HEK293T (cell line): ENCODE data around the gene KCNK3.
"Not testable (repeated sequence)": the region's sequence is repeated elsewhere in the genome, so short reads cannot be mapped to it uniquely, and the experiment has no call there.

Experiments
- CTCF ChIA-PET: fragments of 350-600 bp; formaldehyde crosslinking; extraction: SDS; loops from one replicate; lab custom pipeline; 2021; ENCODE audit warnings: antibody characterized with exemption, inconsistent platforms; lab: Yijun Ruan, JAX
- POLR2A ChIA-PET: fragments of 350-600 bp; formaldehyde crosslinking; extraction: SDS; loops from one replicate; lab custom pipeline; 2020; ENCODE audit warnings: antibody characterized with exemption, inconsistent platforms; lab: Yijun Ruan, JAX
- DNase-seq: peaks from one replicate; pipeline ENCODE4 v3.0.0; 2012; ENCODE audit warnings: mixed read lengths; ENCODE audit errors: extremely low spot score
- ARNT ChIP-seq: fragments of 450-650 bp; IDR thresholded peaks from 2 replicates; pipeline ENCODE4 v1.6.1; 2017; ENCODE audit warnings: mild to moderate bottlenecking
- BHLHE40 ChIP-seq: fragments of 450-650 bp; IDR thresholded peaks from 2 replicates; pipeline ENCODE4 v1.6.1; 2016; ENCODE audit warnings: mild to moderate bottlenecking, moderate library complexity, borderline replicate concordance
- CTBP1 ChIP-seq: fragments of 450-650 bp; IDR thresholded peaks from 2 replicates; pipeline ENCODE4 v1.6.1; 2016; ENCODE audit warnings: borderline replicate concordance
- ELF4 ChIP-seq: fragments of 450-650 bp; IDR thresholded peaks from 2 replicates; pipeline ENCODE4 v1.6.1; 2017; ENCODE audit warnings: antibody characterized with exemption
- FOXA1 ChIP-seq: fragments of 450-650 bp; IDR thresholded peaks from 2 replicates; pipeline ENCODE4 v1.6.1; 2016; ENCODE audit warnings: mild to moderate bottlenecking
- FOXK2 ChIP-seq: fragments of 450-650 bp; IDR thresholded peaks from 2 replicates; pipeline ENCODE4 v1.6.1; 2016; ENCODE audit warnings: mild to moderate bottlenecking
- FOXM1 ChIP-seq: fragments of 450-650 bp; IDR thresholded peaks from 2 replicates; pipeline ENCODE4 v1.6.1; 2017; ENCODE audit warnings: mild to moderate bottlenecking, borderline replicate concordance
- HDGF ChIP-seq: fragments of 450-650 bp; IDR thresholded peaks from 2 replicates; pipeline ENCODE4 v1.6.1; 2017; ENCODE audit warnings: antibody characterized with exemption, borderline replicate concordance
- L3MBTL2 ChIP-seq: fragments of 450-650 bp; conservative IDR thresholded peaks from 2 replicates; pipeline ENCODE4 v1.6.1; 2016; ENCODE audit warnings: mild to moderate bottlenecking
- LEF1 ChIP-seq: fragments of 450-650 bp; IDR thresholded peaks from 2 replicates; pipeline ENCODE4 v1.6.1; 2017; ENCODE audit warnings: mild to moderate bottlenecking, borderline replicate concordance
- NFRKB ChIP-seq: fragments of 450-650 bp; IDR thresholded peaks from 2 replicates; pipeline ENCODE4 v1.6.1; 2016; ENCODE audit warnings: mild to moderate bottlenecking, moderate library complexity
- SP1 ChIP-seq: fragments of 450-650 bp; IDR thresholded peaks from 2 replicates; pipeline ENCODE4 v1.6.1; 2017
- SUZ12 ChIP-seq: fragments of 450-650 bp; IDR thresholded peaks from 2 replicates; pipeline ENCODE4 v1.6.1; 2016; ENCODE audit warnings: mild to moderate bottlenecking
- TARDBP ChIP-seq: fragments of 450-650 bp; IDR thresholded peaks from 2 replicates; pipeline ENCODE4 v1.6.1; 2016
- ZNF384 ChIP-seq: fragments of 450-650 bp; IDR thresholded peaks from 2 replicates; pipeline ENCODE4 v1.6.1; 2016
- TF ChIP-seq, protein P1 (sequence below): fragments of 450-650 bp; IDR thresholded peaks from 2 replicates; pipeline ENCODE4 v1.6.1; 2016

KCNK3 gene

DNA sequence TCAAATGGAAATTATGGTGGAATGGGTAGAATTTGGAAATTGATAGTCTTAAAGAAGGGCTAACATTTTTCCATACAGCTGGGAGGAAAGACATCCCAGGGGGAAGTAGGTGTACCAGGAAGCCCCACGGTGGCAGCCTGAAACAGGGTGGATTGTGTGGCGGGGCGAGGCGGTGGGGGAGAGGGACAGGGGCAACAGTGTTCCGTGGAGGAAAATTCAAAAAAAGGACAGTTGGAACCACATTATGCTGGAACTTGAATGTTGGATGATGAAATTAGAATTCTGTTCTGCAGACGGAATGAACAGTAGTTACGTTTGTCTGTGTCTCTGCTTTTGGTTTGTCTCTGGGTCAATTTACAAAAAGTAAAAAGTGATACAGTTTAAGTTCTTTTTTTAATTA is 40.7 kb upstream of the KCNK3 start:
- no peak for DNase-seq
- POLR2A ChIA-PET: no interaction called here
- CTCF ChIA-PET: no interaction called here
- TF ChIP-seq NFRKB (no peak), FOXM1 (no peak), BHLHE40 (no peak), L3MBTL2 (no peak), ELF4 (no peak), FOXA1 (no peak), HDGF (no peak), FOXK2 (no peak), TARDBP (no peak), SUZ12 (no peak), LEF1 (no peak)
- TF ChIP-seq, protein P1, sequence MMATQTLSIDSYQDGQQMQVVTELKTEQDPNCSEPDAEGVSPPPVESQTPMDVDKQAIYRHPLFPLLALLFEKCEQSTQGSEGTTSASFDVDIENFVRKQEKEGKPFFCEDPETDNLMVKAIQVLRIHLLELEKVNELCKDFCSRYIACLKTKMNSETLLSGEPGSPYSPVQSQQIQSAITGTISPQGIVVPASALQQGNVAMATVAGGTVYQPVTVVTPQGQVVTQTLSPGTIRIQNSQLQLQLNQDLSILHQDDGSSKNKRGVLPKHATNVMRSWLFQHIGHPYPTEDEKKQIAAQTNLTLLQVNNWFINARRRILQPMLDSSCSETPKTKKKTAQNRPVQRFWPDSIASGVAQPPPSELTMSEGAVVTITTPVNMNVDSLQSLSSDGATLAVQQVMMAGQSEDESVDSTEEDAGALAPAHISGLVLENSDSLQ: no peak

DNA sequence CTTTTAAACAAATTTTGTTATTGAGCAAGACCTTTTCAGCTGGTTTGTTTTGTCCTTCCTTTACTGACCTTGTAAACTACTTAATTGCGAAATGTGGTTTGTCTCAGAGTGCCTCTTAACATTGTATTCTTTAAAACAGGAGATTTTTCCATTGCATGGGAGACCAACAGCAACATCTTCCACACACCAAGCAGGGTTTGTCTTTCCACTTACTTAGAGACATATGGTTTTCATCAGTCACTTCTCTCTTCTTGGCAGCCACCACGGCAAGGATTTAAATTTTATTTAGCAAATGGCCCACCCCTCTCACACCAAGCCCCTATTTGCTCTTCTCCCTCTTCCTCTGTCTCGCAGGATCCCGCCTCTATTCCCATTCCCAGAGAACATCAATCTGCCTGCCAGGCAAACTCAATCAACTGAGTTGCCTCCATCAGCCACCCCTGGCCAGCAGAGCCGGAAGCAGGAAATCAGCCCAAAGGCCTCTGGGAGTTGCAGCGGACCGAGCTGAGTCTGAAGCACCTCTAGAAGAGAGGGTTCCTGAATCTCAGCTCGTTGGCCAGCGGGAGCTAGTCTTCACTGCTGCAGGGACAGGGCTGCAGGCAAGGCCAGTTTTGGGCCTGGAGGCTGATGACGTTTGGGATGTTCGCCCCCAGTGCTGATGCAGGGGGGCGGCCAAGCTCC is 40.0 kb upstream of the KCNK3 start:
- CTCF ChIA-PET: no interaction called here

DNA sequence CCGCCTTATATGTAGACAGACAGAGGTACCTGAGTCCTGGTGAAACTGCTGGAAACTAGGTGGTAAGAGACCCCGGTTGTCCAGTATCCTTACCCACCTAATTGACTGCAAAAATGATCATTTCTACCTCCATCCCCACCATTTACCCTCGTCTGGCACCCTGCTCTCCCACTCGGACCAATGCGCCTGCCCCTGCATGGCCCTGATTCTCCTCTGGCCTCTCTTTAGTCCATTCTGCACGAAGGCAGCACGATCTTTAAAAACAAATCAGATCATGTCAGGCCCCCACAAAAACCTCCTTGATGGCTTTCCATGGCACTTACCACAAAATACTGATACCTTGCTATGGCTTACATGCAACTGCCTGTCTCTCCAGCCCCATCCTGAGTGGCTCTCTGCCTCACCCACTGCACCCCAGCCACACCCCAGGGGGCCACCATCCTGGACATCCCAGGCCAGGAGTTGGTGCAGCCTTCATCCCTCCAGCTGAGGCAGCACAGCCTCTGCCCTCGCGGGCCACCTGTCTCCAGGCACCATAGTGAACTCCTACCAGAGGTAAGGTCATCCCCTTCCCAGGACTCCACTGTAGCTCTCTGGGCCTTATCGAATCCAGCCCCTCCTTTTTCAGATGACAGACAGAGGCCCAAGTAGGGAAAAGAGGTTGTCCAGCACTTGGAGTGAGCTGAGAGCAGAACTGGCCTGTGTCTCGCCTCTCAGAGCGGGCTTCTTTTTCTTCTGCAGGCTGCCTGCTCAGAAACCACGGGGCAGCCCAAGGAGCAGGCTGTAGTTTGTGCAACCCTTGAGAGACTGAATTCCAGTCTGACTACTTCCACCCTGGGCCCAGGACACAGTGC is 39.1 kb upstream of the KCNK3 start:
- DNase-seq: no peak
- TF ChIP-seq SUZ12: no peak
- TF ChIP-seq, protein P1: no peak
- TF ChIP-seq L3MBTL2: no peak
- no peak for TF ChIP-seq FOXK2
- no peak for TF ChIP-seq TARDBP
- TF ChIP-seq FOXA1: no peak
- no peak for TF ChIP-seq BHLHE40
- TF ChIP-seq ARNT: no peak
- no peak for TF ChIP-seq HDGF
- CTCF ChIA-PET: no interaction called here
- POLR2A ChIA-PET: no interaction called here

More for the DNA sequence above, 40.0 kb upstream of the KCNK3 start:
- TF ChIP-seq FOXM1: no peak
- TF ChIP-seq FOXA1: no peak
- TF ChIP-seq BHLHE40: no peak
- TF ChIP-seq NFRKB: no peak
- TF ChIP-seq CTBP1: no peak
- no peak for TF ChIP-seq ARNT
- TF ChIP-seq HDGF: no peak
- no peak for TF ChIP-seq SP1
- TF ChIP-seq, protein P1: no peak
- no peak for TF ChIP-seq TARDBP
- no peak for TF ChIP-seq FOXK2
- no peak for TF ChIP-seq L3MBTL2
- no peak for TF ChIP-seq ELF4
- TF ChIP-seq ZNF384: no peak
- no peak for TF ChIP-seq SUZ12
- no peak for DNase-seq
- POLR2A ChIA-PET: no interaction called here

DNA sequence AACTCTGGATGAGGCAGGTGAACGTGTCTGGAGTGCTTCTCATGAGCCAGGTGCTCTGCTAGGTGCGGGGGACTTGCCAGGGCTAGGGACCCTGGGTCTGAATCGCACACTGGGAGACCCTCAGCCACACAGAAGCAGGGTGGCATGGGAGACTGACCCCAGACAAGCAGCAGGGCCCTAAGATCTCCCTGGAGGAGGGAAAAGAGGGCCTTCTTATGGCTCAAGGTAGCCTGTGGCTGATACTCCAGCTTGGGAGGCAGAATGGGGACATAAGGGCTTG is 38.5 kb upstream of the KCNK3 start:
- ChIA-PET POLR2A (no interaction called here), CTCF (no interaction called here)
- DNase-seq: no peak
- TF ChIP-seq L3MBTL2: no peak
- TF ChIP-seq, protein P1: no peak
- no peak for TF ChIP-seq FOXK2
- TF ChIP-seq FOXA1: no peak
- no peak for TF ChIP-seq BHLHE40
- no peak for TF ChIP-seq CTBP1
- TF ChIP-seq NFRKB: no peak
- TF ChIP-seq ZNF384: no peak
- no peak for TF ChIP-seq ARNT
- no peak for TF ChIP-seq HDGF
- no peak for TF ChIP-seq SUZ12
- no peak for TF ChIP-seq ELF4
- no peak for TF ChIP-seq LEF1
- TF ChIP-seq SP1: no peak
- TF ChIP-seq FOXM1: no peak
- TF ChIP-seq TARDBP: no peak

DNA sequence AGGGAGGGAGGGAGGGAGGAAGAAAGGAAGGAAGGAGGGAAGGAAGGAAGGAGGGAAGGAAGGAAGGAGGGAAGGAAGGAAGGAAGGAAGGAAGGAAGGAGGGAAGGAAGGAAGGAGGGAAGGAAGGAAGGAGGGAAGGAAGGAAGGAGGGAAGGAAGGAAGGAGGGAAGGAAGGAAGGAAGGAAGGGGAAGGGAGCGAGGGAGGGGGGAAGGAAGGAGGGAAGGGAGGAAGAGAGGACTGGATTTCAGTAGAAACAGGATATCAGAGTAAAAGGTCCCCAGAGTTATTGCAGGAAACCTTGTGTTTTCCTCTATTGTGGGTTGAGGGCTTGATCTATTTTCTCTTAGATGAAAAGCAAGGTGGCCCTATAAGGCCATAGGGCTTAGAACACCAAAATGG is 37.4 kb upstream of the KCNK3 start:
- POLR2A ChIA-PET, DNase-seq: not testable (repeated sequence)
- CTCF ChIA-PET: interaction anchor here (0.7 kb wide), 1 partner anchor 63 kb away, joined by 5 read pairs; no protein-coding TSS in a partner anchor
